Coronary artery (tissue), 2 donors: ENCODE measurements around the gene ZFPL1.
A peak's percentile ranks its signal among the peaks of the same experiment; 100 is the strongest.

Source experiments
- DNase-seq: peaks from one replicate; pipeline ENCODE4 v3.0.0-alpha.2; 2017; ENCODE audit warnings: low spot score
- H3K27ac ChIP-seq, 2 donors: fragments of 200-600 bp; sonication (generic); one replicate each; pipeline ENCODE4 v1.5.1; 2016 to 2019
- H3K4me3 ChIP-seq: fragments of 200-600 bp; sonication (generic); 2 replicates; pipeline ENCODE4 v1.5.1; 2016; ENCODE audit warnings: mild to moderate bottlenecking, moderate library complexity
- CTCF ChIP-seq: fragments of 200-600 bp; sonication (generic); IDR thresholded peaks from one replicate; pipeline ENCODE4 v1.5.1; 2019; ENCODE audit warnings: antibody characterized with exemption

ZFPL1 gene

GRCh38 chr11:65119670-65119995 is 35.6 kb downstream of the ZFPL1 start:
- TF ChIP-seq CTCF, result no peak
- DNase-seq, result no peak
- Histone ChIP-seq H3K4me3 (no peak overlapping the region), H3K27ac (no peak overlapping the region)

- no peak overlapping the region for H3K27ac ChIP-seq
- DNase-seq, result no peak
- no peak for TF ChIP-seq CTCF
- H3K4me3 ChIP-seq, result peak overlapping the region; percentile 77
Measured at GRCh38 chr11:65120831-65121230, 36.8 kb downstream of the ZFPL1 start.

GRCh38 chr11:65121447-65121864 is 37.4 kb downstream of the ZFPL1 start:
- TF ChIP-seq CTCF, result no peak
- Histone ChIP-seq H3K27ac (peak overlapping the region; percentile 92 to 97), H3K4me3 (peak overlapping the region; percentile 77)
- DNase-seq, result no peak

GRCh38 chr11:65121865-65122696 is 38.1 kb downstream of the ZFPL1 start, which contains the start of the genes FAU and MRPL49:
Gene FAU, minus strand, starts transcription at chr11:65122134. Its CDS starts 321 bp downstream, at chr11:65121813.
Gene MRPL49, plus strand, starts transcription at chr11:65122321. Its CDS starts 26 bp downstream, at chr11:65122347.
- peak; percentile 98 for DNase-seq
- TF ChIP-seq CTCF, result no peak
- H3K27ac ChIP-seq, result peak within 1 kb of the TSS; percentile 92 to 97
- peak within 1 kb of the TSS; percentile 77 for H3K4me3 ChIP-seq

GRCh38 chr11:65124480-65125196 is 40.6 kb downstream of the ZFPL1 start:
- no peak for TF ChIP-seq CTCF
- H3K4me3 ChIP-seq, result no peak overlapping the region

GRCh38 chr11:65125197-65126056 is 41.4 kb downstream of the ZFPL1 start:
- DNase-seq, result peak; percentile 58
- no peak overlapping the region for H3K4me3 ChIP-seq
- no peak overlapping the region for H3K27ac ChIP-seq
- TF ChIP-seq CTCF, result no peak

More at GRCh38 chr11:65124480-65125196, 40.6 kb downstream of the ZFPL1 start:
- peak; percentile 56 for DNase-seq
- H3K27ac ChIP-seq, result no peak overlapping the region
